HK-2 (cell line): Measurements from ENCODE around the gene ADSS2.
"Not testable (repeated sequence)": the region's sequence is repeated elsewhere in the genome, so short reads cannot be mapped to it uniquely, and the experiment has no call there.

Experiments
- DNase-seq: peaks from one replicate; pipeline ENCODE4 v3.0.0-alpha.2; 2018; ENCODE audit not compliant: unreplicated experiment

ADSS2 gene

GRCh38 chr1:244451539-244451950, at the start of gene ADSS2:
Gene ADSS2 (minus strand): TSS chr1:244451909. CDS start chr1:244451817, 92 bp downstream.
- no peak for DNase-seq

GRCh38 chr1:244500515-244500914, 48.8 kb upstream of the ADSS2 start:
- DNase-seq, result not testable (repeated sequence)

- DNase-seq, result not testable (repeated sequence)
Observed at GRCh38 chr1:244499484-244499883, 47.8 kb upstream of the ADSS2 start.

- DNase-seq, result no peak
Observed at GRCh38 chr1:244497805-244498204, 46.1 kb upstream of the ADSS2 start.

- no peak for DNase-seq
Observed at GRCh38 chr1:244496186-244496585, 44.5 kb upstream of the ADSS2 start.

GRCh38 chr1:244494653-244495052, 42.9 kb upstream of the ADSS2 start:
- no peak for DNase-seq

- DNase-seq, result not testable (repeated sequence)
Observed at GRCh38 chr1:244484971-244485370, 33.3 kb upstream of the ADSS2 start.

GRCh38 chr1:244473059-244473605, 21.4 kb upstream of the ADSS2 start:
- no peak for DNase-seq

- DNase-seq, result no peak
Observed at GRCh38 chr1:244466724-244467123, 15.0 kb upstream of the ADSS2 start.

- no peak for DNase-seq
Observed at GRCh38 chr1:244461245-244462071, 9.7 kb upstream of the ADSS2 start, which contains the start of gene CATSPERE. Gene CATSPERE (plus strand): TSS chr1:244461273. CDS start chr1:244461430, 157 bp downstream.

- no peak for DNase-seq
Observed at GRCh38 chr1:244460197-244460596, 8.5 kb upstream of the ADSS2 start.

- DNase-seq, result no peak
Observed at GRCh38 chr1:244458781-244459180, 7.1 kb upstream of the ADSS2 start.

GRCh38 chr1:244456586-244456985, 4.9 kb upstream of the ADSS2 start:
- no peak for DNase-seq

GRCh38 chr1:244454412-244454811, 2.7 kb upstream of the ADSS2 start:
- DNase-seq, result no peak

- DNase-seq, result peak; percentile 100
Observed at GRCh38 chr1:244451951-244452795, 464 bp upstream of the ADSS2 start.

- peak; percentile 76 for DNase-seq
Observed at GRCh38 chr1:244450597-244451538, 841 bp downstream of the ADSS2 start.

GRCh38 chr1:244449936-244450508, 1.7 kb downstream of the ADSS2 start:
- no peak for DNase-seq

- no peak for DNase-seq
Observed at GRCh38 chr1:244448279-244449036, 3.3 kb downstream of the ADSS2 start.

GRCh38 chr1:244447552-244447951, 4.2 kb downstream of the ADSS2 start:
- no peak for DNase-seq

GRCh38 chr1:244447024-244447423, 4.7 kb downstream of the ADSS2 start:
- DNase-seq, result no peak
